Naive thymus-derived CD4-positive, alpha-beta T cell (primary cell): ENCODE results near the gene XRN1. TPM values are rescaled to one million over a fixed set of nuclear protein-coding genes. Genes with fewer than 3 reads are reported as not detected.
"Not testable (repeated sequence)": the region's sequence is repeated elsewhere in the genome, so short reads cannot be mapped to it uniquely, and the experiment has no call there.

Experiments
- ATAC-seq: fragments of 150-1000 bp; cut with Tn5 transposase; 2 replicates; pipeline ENCODE4 v1.10.0; 2021; ENCODE audit warnings: mild to moderate bottlenecking, moderate library complexity
- CTCF ChIA-PET: fragments of 350-600 bp; sonication (Branson Sonifier 250); formaldehyde crosslinking; loops from one replicate; lab custom pipeline; 2021; ENCODE audit warnings: antibody characterized with exemption; lab: Charles Lee
- POLR2A ChIA-PET: fragments of 350-600 bp; sonication (Branson Sonifier 250); formaldehyde crosslinking; loops from one replicate; lab custom pipeline; 2021; ENCODE audit warnings: antibody characterized with exemption, inconsistent platforms; lab: Charles Lee
- DNase-seq, 9 donors: peaks; one replicate each; pipeline versions ENCODE4 v3.0.0 to v3.0.0-alpha.2; 2020 to 2022; ENCODE audit warnings: mixed read lengths in 1 of 9
- H3K27ac ChIP-seq: one replicate; pipeline ENCODE4 v1.7.0; 2013; ENCODE audit warnings: mild to moderate bottlenecking, low read depth, low read length, moderate library complexity
- H3K27me3 ChIP-seq, 2 donors: one replicate each; pipeline ENCODE4 v1.7.0; 2013; ENCODE audit warnings: low read length in 2 of 2, mild to moderate bottlenecking in 2 of 2, moderate library complexity in 2 of 2; ENCODE audit not compliant: control insufficient read depth in 2 of 2, insufficient read depth in 2 of 2
- H3K36me3 ChIP-seq, 3 experiments: 1 replicate in 2 of 3; 2 replicates in 1 of 3; pipeline ENCODE4 v1.7.0; 2013; ENCODE audit warnings: low read length in 3 of 3, mild to moderate bottlenecking in 3 of 3, moderate library complexity in 1 of 3; ENCODE audit not compliant: insufficient read depth in 3 of 3, control insufficient read depth in 2 of 3
- H3K4me1 ChIP-seq, 2 donors: one replicate each; pipeline ENCODE4 v1.7.0; 2013; ENCODE audit warnings: low read length in 2 of 2, mild to moderate bottlenecking in 2 of 2, moderate library complexity in 1 of 2; ENCODE audit not compliant: control insufficient read depth in 2 of 2, insufficient read depth in 2 of 2
- H3K4me3 ChIP-seq: 2 replicates; pipeline ENCODE4 v1.7.0; 2013; ENCODE audit warnings: mild to moderate bottlenecking, low read length
- H3K9me3 ChIP-seq, 3 experiments: 1 replicate in 2 of 3; 2 replicates in 1 of 3; pipeline ENCODE4 v1.7.0; 2013; ENCODE audit warnings: low read length in 3 of 3; ENCODE audit not compliant: control insufficient read depth in 2 of 3
- H3K27ac Mint-ChIP-seq, 9 donors: one replicate each; pipeline ENCODE4 v1.8.0; 2020 to 2022; ENCODE audit warnings: mixed read lengths in 9 of 9, mild to moderate bottlenecking in 8 of 9, moderate library complexity in 5 of 9, inconsistent platforms in 2 of 9
- H3K27me3 Mint-ChIP-seq, 5 donors: one replicate each; pipeline ENCODE4 v1.8.0; 2021 to 2022; ENCODE audit warnings: mixed read lengths in 5 of 5, mild to moderate bottlenecking in 1 of 5
- H3K36me3 Mint-ChIP-seq, 5 donors: one replicate each; pipeline ENCODE4 v1.8.0; 2020 to 2022; ENCODE audit warnings: mixed read lengths in 5 of 5, mild to moderate bottlenecking in 3 of 5, inconsistent platforms in 1 of 5
- H3K4me1 Mint-ChIP-seq, 7 donors: one replicate each; pipeline ENCODE4 v1.8.0; 2020 to 2022; ENCODE audit warnings: mixed read lengths in 7 of 7, mild to moderate bottlenecking in 3 of 7, inconsistent platforms in 1 of 7
- H3K4me3 Mint-ChIP-seq, 10 donors: one replicate each; pipeline ENCODE4 v1.8.0; 2020 to 2022; ENCODE audit warnings: mild to moderate bottlenecking in 10 of 10, mixed read lengths in 10 of 10, moderate library complexity in 6 of 10, inconsistent platforms in 2 of 10
- H3K9me3 Mint-ChIP-seq, 11 donors: one replicate each; pipeline ENCODE4 v1.8.0; 2020 to 2022; ENCODE audit warnings: mixed read lengths in 11 of 11, mild to moderate bottlenecking in 4 of 11, inconsistent platforms in 1 of 11, moderate library complexity in 1 of 11
- intact Hi-C, 2 donors: fragments of 100-400 bp; cut with micrococcal nuclease; formaldehyde crosslinking; loops; one replicate each; pipeline ENCODE4 v1.15.1; 2023
- polyA plus RNA-seq, 2 donors: library from polyadenylated mRNA; unstranded; fragments of 300-500 nt; fragmentation: Illumina TruSeq; gene quantifications; one replicate each; pipeline ENCODE4 v1.2.3, GENCODE V29; 2021
- total RNA-seq, 6 experiments: library from RNA in 5 of 6; stranded (reverse) in 5 of 6; gene quantifications; 1 replicate in 5 of 6; 2 replicates in 1 of 6; pipeline ENCODE4 v1.2.3 and lab custom pipeline; 2021 to 2026

Gene XRN1
- total and polyA plus RNA-seq, 7 experiments from 2014 or later: 40.9 to 123 (median 94.7) TPM

- Mint-ChIP-seq H3K4me3 (no peak overlapping the region), H3K27ac (peak overlapping the region in 2 of 9 donors; percentile 25 to 26), H3K27me3 (no peaks in the 10 kb centered on the region), H3K9me3 (peaks cover 0 to 7% (median 4%) of the 10 kb centered on the region in 11 donors), H3K4me1 (peaks cover 0 to 4% (median 0%) of the 10 kb centered on the region in 7 donors), H3K36me3 (peaks cover 14 to 69% (median 51%) of the 10 kb centered on the region in 5 donors)
- Histone ChIP-seq H3K36me3 (peaks cover 0 to 30% (median 11%) of the 10 kb centered on the region in 3 experiments), H3K4me1 (no peaks in the 10 kb centered on the region), H3K27me3 (no peaks in the 10 kb centered on the region), H3K9me3 (no peaks in the 10 kb centered on the region), H3K27ac (no peak overlapping the region), H3K4me3 (no peak overlapping the region)
- DNase-seq: no peak
- CTCF ChIA-PET: no interaction called here
- POLR2A ChIA-PET: no interaction called here
- intact Hi-C loops: no loop called here
- ATAC-seq: no peak
Measured at GRCh38 chr3:142310439-142310838, 137.4 kb downstream of the XRN1 start.

- Mint-ChIP-seq H3K36me3 (peaks cover 24 to 61% (median 55%) of the 10 kb centered on the region in 5 donors), H3K9me3 (peaks cover 9 to 49% (median 23%) of the 10 kb centered on the region in 11 donors)
- H3K4me3 Mint-ChIP-seq, H3K4me1 Mint-ChIP-seq, H3K9me3 ChIP-seq, H3K4me1 ChIP-seq, ATAC-seq, DNase-seq, POLR2A ChIA-PET, H3K27ac ChIP-seq, CTCF ChIA-PET, H3K4me3 ChIP-seq, H3K27ac Mint-ChIP-seq, intact Hi-C loops, H3K36me3 ChIP-seq, H3K27me3 ChIP-seq, H3K27me3 Mint-ChIP-seq: not testable (repeated sequence)
Measured at GRCh38 chr3:142302847-142303246, 145.0 kb downstream of the XRN1 start.

GRCh38 chr3:142298626-142299025, 149.2 kb downstream of the XRN1 start:
- Mint-ChIP-seq H3K9me3 (peaks cover 0 to 26% (median 11%) of the 10 kb centered on the region in 11 donors), H3K4me3 (no peak overlapping the region), H3K27ac (no peak overlapping the region), H3K36me3 (peaks cover 11 to 34% (median 22%) of the 10 kb centered on the region in 5 donors), H3K4me1 (no peaks in the 10 kb centered on the region), H3K27me3 (no peaks in the 10 kb centered on the region)
- Histone ChIP-seq H3K9me3 (no peaks in the 10 kb centered on the region), H3K4me3 (no peak overlapping the region), H3K36me3 (no peaks in the 10 kb centered on the region), H3K27ac (no peak overlapping the region), H3K4me1 (no peaks in the 10 kb centered on the region), H3K27me3 (no peaks in the 10 kb centered on the region)
- DNase-seq (no peak), ATAC-seq (no peak)
- POLR2A ChIA-PET: no interaction called here
- CTCF ChIA-PET: interaction anchor here (0.7 kb wide), 1 partner anchor 514 kb away, joined by 3 read pairs; no protein-coding TSS in a partner anchor
- intact Hi-C loops: no loop called here

DNA sequence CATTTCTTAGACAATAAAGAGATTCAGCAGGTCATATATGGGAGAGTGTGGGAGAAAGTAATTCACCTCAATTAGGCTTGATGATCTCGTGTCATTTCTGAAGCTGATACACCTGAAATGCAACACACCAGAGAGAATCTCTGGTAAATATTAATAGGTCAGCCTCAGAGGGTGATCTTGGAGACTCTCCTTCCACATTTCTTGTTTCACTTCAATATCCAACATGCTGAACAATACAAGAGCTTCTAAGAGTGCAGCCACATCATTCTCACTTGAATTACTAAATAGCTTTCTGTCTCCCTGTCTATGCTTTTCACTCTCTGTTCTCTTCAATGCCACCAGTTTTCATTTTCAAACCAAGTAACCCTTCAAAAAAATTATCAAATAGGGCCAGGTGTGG, 151.3 kb downstream of the XRN1 start:
- Mint-ChIP-seq H3K4me1 (no peaks in the 10 kb centered on the region), H3K36me3 (peaks cover 2 to 17% (median 7%) of the 10 kb centered on the region in 5 donors), H3K27ac (peak overlapping the region in 1 of 9 donors; percentile 54), H3K27me3 (no peaks in the 10 kb centered on the region), H3K4me3 (no peak overlapping the region), H3K9me3 (peaks cover 0 to 7% (median 3%) of the 10 kb centered on the region in 11 donors)
- Histone ChIP-seq H3K9me3 (no peaks in the 10 kb centered on the region), H3K27ac (no peak overlapping the region), H3K4me3 (no peak overlapping the region), H3K36me3 (no peaks in the 10 kb centered on the region), H3K4me1 (no peaks in the 10 kb centered on the region), H3K27me3 (no peaks in the 10 kb centered on the region)
- no peak for ATAC-seq
- DNase-seq: no peak
- ChIA-PET CTCF (interaction anchor here (0.6 to 0.7 kb wide), 2 partner anchors 13 to 236 kb away, joined by 3 to 4 read pairs; no protein-coding TSS in a partner anchor), POLR2A (no interaction called here)
- intact Hi-C loops: no loop called here

- Histone ChIP-seq H3K4me3 (no peak overlapping the region), H3K9me3 (peaks cover 0 to 13% (median 0%) of the 10 kb centered on the region in 3 experiments), H3K4me1 (no peaks in the 10 kb centered on the region), H3K27ac (no peak overlapping the region), H3K36me3 (no peaks in the 10 kb centered on the region), H3K27me3 (no peaks in the 10 kb centered on the region)
- ATAC-seq (no peak), DNase-seq (no peak)
- Mint-ChIP-seq H3K27ac (no peak overlapping the region), H3K4me3 (no peak overlapping the region), H3K27me3 (no peaks in the 10 kb centered on the region), H3K9me3 (peaks cover 0 to 23% (median 10%) of the 10 kb centered on the region in 11 donors), H3K36me3 (peaks cover 0 to 14% (median 11%) of the 10 kb centered on the region in 5 donors), H3K4me1 (peaks cover 0 to 2% (median 0%) of the 10 kb centered on the region in 7 donors)
- POLR2A ChIA-PET: no interaction called here
- CTCF ChIA-PET: no interaction called here
- intact Hi-C loops: no loop called here
Measured at GRCh38 chr3:142287866-142288638, 159.8 kb downstream of the XRN1 start.

GRCh38 chr3:142285083-142285517, 162.7 kb downstream of the XRN1 start:
- H3K4me3 Mint-ChIP-seq: no peak overlapping the region
- peaks cover 0 to 8% (median 0%) of the 10 kb centered on the region in 7 donors for H3K4me1 Mint-ChIP-seq
- H3K27me3 ChIP-seq: no peaks in the 10 kb centered on the region
- peaks cover 0 to 21% (median 10%) of the 10 kb centered on the region in 11 donors for H3K9me3 Mint-ChIP-seq
- DNase-seq (no peak), ATAC-seq (no peak)
- H3K27me3 Mint-ChIP-seq: no peaks in the 10 kb centered on the region
- no peak overlapping the region for H3K4me3 ChIP-seq
- H3K36me3 ChIP-seq: no peaks in the 10 kb centered on the region
- H3K27ac ChIP-seq: no peak overlapping the region
- POLR2A ChIA-PET: interaction anchor here (0.7 kb wide), 2 partner anchors 75 to 877 kb away, joined by 3 to 5 read pairs; no protein-coding TSS in a partner anchor
- peaks cover 0 to 14% (median 9%) of the 10 kb centered on the region in 5 donors for H3K36me3 Mint-ChIP-seq
- no peak overlapping the region for H3K27ac Mint-ChIP-seq
- intact Hi-C loops: no loop called here
- peaks cover 0 to 13% (median 0%) of the 10 kb centered on the region in 3 experiments for H3K9me3 ChIP-seq
- CTCF ChIA-PET: no interaction called here
- H3K4me1 ChIP-seq: no peaks in the 10 kb centered on the region
